ENCODE data around the gene ATP8B3. TPM values are rescaled to one million over a fixed set of nuclear protein-coding genes. Genes with fewer than 3 reads are reported as not detected.

ATP8B3 gene
- total RNA-seq, 4 donors from 2014 or later: 0.27 to 0.75 TPM; not detected in 2

DNA sequence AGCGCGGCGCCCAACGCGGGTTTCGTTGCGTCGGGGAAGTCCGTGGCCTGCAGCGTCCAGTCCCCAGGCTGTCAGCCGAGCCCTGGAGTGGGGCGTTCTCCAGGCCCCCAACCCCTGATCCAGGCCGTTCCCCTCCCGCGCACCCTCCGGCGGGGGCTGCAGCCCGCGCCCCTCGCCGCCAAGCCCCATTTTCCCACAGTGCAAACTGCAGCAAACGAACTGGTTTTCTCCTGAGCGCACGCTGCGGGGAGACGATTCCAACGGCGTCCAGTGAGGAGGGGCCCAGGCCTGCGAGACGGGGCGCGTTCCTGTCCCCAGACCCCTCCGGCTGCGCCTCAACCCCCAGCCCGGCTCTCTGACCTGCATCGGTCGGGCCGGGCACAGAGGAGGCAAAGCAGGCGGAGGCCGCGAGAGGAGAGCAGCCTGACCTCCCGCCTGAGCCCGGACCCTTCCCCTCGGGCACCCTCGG lies 63.2 kb downstream of the ATP8B3 start:
- in situ Hi-C loops (cut with MboI; ENCODE audit: low pct_ligation_motif_present in 1 of 4, low pct_unique_long_range_greater_than_20kb in 1 of 4, low sequenced_read_pairs in 3 of 4) (no loop called here), intact Hi-C loops (cut with DNase I; ENCODE audit: low total_unique reads) (no loop called here)
- H3K4me1 ChIP-seq: peaks cover 18 to 30% (median 27%) of the 10 kb centered on the region in 4 donors
- no peaks in the 10 kb centered on the region for H3K36me3 ChIP-seq
- H3K4me3 ChIP-seq: peak overlapping the region in 1 of 4 donors; percentile 36
- peaks cover 93% of the 10 kb centered on the region for H3K27me3 ChIP-seq
- TF ChIP-seq EP300 (IDR thresholded peaks at IDR 0.05; ENCODE audit: low read depth) (no peak), POLR2AphosphoS5 (IDR thresholded peaks at IDR 0.05) (no peak), POLR2A (IDR thresholded peaks at IDR 0.05) (no peak)
- TF ChIP-seq, protein P1, sequence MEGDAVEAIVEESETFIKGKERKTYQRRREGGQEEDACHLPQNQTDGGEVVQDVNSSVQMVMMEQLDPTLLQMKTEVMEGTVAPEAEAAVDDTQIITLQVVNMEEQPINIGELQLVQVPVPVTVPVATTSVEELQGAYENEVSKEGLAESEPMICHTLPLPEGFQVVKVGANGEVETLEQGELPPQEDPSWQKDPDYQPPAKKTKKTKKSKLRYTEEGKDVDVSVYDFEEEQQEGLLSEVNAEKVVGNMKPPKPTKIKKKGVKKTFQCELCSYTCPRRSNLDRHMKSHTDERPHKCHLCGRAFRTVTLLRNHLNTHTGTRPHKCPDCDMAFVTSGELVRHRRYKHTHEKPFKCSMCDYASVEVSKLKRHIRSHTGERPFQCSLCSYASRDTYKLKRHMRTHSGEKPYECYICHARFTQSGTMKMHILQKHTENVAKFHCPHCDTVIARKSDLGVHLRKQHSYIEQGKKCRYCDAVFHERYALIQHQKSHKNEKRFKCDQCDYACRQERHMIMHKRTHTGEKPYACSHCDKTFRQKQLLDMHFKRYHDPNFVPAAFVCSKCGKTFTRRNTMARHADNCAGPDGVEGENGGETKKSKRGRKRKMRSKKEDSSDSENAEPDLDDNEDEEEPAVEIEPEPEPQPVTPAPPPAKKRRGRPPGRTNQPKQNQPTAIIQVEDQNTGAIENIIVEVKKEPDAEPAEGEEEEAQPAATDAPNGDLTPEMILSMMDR (IDR thresholded peaks at IDR 0.05): no peak
- 8% methylated on average over 38 of the region's 45 CpGs; no CpG with 5 or more reads in 1 of the 2 donors for WGBS, 2 donors (ENCODE audit: low coverage in 1 of 2)
- no peak for DNase-seq
- H3K9me3 ChIP-seq: no peaks in the 10 kb centered on the region
- no peak overlapping the region for H3K27ac ChIP-seq

DNA sequence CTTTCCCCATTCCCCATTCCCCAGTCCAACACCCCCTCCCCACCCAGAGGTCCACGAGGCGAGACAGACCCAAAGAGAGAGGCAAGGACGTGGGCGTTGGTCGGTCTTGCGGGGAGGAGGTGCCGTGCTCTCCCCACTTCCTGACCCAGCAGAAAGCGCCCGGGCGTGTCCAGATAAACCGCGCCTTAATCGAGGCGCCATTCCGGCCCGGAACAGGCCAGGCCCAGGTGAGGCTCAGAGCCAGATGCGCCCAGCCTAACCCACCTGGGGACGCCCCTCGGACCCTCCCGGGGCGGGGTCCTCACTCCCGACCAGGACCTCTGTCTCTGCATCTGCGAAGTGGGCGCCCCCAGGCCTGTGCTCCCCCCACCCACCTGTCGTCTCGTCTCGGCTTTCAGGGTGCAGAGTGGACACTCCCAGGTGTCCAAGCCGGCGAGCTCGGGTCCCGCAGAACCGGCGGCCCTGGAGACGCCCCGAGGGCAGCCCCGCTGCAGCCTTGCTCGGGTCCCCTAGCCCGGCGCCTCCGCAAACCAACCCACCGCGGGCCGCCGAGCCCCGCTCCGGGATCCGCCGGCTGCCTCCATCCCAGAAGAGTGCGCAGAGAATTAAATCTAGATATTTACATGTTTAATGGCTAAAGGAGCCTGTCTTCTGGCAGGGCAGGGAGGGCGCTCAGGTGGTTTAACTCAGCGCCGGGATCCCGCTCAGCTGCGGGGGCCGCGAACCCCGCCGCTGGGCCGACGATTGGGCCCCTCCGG lies 63.8 kb downstream of the ATP8B3 start:
- no peaks in the 10 kb centered on the region for H3K36me3 ChIP-seq
- peak overlapping the region in 1 of 4 donors; percentile 36 for H3K4me3 ChIP-seq
- in situ Hi-C loops (cut with MboI; ENCODE audit: low pct_ligation_motif_present in 1 of 4, low pct_unique_long_range_greater_than_20kb in 1 of 4, low sequenced_read_pairs in 3 of 4): no loop called here
- peaks cover 18 to 30% (median 27%) of the 10 kb centered on the region in 4 donors for H3K4me1 ChIP-seq
- no peak overlapping the region for H3K27ac ChIP-seq
- no peaks in the 10 kb centered on the region for H3K9me3 ChIP-seq
- intact Hi-C loops (cut with DNase I; ENCODE audit: low total_unique reads): no loop called here
- WGBS, 2 donors (ENCODE audit: low coverage in 1 of 2): 1% methylated on average over 48 of the region's 61 CpGs; no CpG with 5 or more reads in 1 of the 2 donors
- TF ChIP-seq POLR2AphosphoS5 (IDR thresholded peaks at IDR 0.05): no peak
- no peak for TF ChIP-seq EP300 (IDR thresholded peaks at IDR 0.05; ENCODE audit: low read depth)
- no peak for TF ChIP-seq POLR2A (IDR thresholded peaks at IDR 0.05)
- TF ChIP-seq, protein P1 (IDR thresholded peaks at IDR 0.05): no peak
- peak; percentile 44 for DNase-seq
- H3K27me3 ChIP-seq: peaks cover 97% of the 10 kb centered on the region

DNA sequence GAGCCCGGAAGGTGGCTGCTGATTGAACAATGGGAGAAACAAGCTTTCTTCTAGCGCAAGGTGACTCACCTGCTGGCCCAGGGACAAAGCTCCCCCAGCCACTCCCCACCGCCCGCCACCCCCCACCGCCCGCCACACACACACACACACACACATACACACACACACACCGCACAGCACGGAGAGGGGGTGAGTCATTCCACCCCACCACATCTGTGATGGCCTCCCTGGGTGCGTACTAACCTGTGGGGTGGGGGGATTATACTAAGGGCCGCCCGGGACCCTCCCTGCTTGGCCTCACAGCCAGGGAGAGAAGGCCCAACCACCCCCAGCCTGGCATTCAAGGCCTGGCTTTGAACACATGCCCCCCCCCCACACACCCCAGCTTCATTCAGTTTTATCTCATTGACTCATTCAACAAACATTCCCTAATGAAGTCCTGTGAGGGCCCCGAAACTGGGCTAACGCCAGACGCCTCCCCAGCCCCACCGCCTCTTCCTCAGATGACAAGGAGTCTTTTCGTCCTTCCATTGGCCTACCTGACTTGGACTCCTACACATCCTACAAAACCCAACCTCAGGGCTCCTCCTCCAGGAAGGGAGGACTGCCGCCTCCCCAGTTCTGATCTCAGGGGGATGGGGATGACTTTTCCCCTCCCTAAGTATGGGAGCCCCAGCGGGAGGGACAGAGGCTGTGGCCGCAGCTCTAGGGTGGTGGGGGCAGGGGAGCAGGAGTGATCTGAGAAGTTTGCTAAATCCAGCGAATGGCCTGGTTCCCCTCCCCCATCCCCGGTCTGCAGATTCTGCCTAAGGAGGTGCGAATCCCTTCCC lies 64.6 kb downstream of the ATP8B3 start:
- in situ Hi-C loops (cut with MboI; ENCODE audit: low pct_ligation_motif_present in 1 of 4, low pct_unique_long_range_greater_than_20kb in 1 of 4, low sequenced_read_pairs in 3 of 4) (no loop called here), intact Hi-C loops (cut with DNase I; ENCODE audit: low total_unique reads) (no loop called here)
- Histone ChIP-seq H3K9me3 (no peaks in the 10 kb centered on the region), H3K36me3 (no peaks in the 10 kb centered on the region), H3K27me3 (peaks cover 97% of the 10 kb centered on the region), H3K4me1 (peaks cover 18 to 30% (median 27%) of the 10 kb centered on the region in 4 donors), H3K4me3 (no peak overlapping the region), H3K27ac (no peak overlapping the region)
- 4% methylated on average over 18 of the region's 22 CpGs; no CpG with 5 or more reads in 1 of the 2 donors for WGBS, 2 donors (ENCODE audit: low coverage in 1 of 2)
- TF ChIP-seq EP300 (IDR thresholded peaks at IDR 0.05; ENCODE audit: low read depth): no peak
- no peak for TF ChIP-seq POLR2AphosphoS5 (IDR thresholded peaks at IDR 0.05)
- TF ChIP-seq, protein P1 (IDR thresholded peaks at IDR 0.05): no peak
- TF ChIP-seq POLR2A (IDR thresholded peaks at IDR 0.05): no peak
- no peak for DNase-seq
